GM19025 (cell line): Measurements from ENCODE around the gene CACNA1D.

Experiments
- ATAC-seq: cut with Tn5 transposase; IDR thresholded peaks from one replicate; pipeline ENCODE4 v1.9.1; 2021; ENCODE audit warnings: mild to moderate bottlenecking, low read depth, moderate library complexity; ENCODE audit not compliant: unreplicated experiment

Gene CACNA1D

DNA sequence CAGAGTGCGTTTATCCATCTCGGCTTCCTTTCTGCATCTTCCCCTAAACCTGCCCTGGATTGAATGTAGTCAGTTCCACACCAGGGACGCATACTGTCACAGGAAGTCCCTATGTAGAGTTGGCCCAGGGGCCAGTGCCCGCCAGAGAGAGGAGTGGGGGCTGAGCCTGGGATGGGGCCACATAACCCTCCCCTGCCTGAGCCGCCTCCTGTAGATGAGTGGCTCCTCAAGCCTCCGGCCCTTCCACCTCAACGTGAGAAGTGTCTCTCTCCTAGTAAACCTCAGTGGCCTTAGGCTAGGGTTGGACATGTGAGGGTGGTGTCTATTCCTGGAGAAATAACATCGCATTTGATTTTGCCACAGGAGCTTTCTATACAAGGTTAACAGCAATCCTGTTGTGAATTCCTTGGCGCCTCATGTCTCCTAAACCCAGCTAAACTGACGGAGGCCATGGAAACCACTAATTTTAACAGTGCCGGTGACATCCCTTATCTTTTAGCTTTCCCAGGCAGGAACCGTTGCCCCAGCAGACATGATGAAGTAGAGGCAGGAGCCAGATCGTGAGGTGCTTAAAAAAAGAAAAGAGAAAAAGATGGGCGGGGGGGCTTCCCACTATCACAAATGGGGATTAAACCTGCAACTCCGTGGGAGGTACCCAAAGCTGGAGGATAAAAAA lies 180.7 kb downstream of the CACNA1D start:
- no peak for ATAC-seq

DNA sequence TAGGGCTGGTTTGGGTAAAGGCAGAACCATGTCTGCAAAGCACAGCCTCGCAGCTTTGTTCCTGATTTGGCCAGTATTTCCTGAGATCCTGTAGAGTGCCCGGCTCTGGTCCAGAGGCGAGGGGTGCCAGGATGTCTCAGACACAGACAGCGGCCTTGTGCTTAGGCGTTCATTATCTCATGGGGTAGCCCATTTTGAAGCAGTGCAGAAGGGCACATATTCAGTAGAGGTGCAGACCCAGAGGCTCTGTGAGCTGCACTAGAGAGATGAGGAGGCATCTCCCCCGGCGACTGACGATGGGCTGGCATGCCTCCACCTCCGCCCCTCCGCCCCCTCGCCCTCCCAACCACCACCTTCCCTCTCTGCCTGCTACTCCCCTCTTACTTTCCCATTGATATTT lies 181.5 kb downstream of the CACNA1D start:
- ATAC-seq, result no peak

DNA sequence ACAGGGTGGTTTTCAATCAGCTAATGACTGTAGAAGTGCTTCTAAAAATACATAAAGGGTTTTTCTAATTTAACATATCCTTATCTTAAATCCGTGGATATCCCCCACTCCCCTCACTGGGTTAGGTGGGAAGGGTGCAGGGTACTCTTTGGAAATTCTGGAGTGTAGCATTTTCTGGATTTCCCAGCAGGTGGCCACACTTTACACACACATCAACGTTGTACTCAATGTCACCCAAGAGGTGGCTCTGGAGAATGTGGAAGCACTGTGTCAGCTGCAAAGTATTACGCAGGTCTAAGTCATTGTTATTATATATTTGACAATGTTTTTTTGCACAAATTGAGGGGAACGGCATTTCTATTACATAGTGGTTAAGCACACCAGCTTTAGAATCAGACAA lies 183.0 kb downstream of the CACNA1D start:
- ATAC-seq, result no peak

DNA sequence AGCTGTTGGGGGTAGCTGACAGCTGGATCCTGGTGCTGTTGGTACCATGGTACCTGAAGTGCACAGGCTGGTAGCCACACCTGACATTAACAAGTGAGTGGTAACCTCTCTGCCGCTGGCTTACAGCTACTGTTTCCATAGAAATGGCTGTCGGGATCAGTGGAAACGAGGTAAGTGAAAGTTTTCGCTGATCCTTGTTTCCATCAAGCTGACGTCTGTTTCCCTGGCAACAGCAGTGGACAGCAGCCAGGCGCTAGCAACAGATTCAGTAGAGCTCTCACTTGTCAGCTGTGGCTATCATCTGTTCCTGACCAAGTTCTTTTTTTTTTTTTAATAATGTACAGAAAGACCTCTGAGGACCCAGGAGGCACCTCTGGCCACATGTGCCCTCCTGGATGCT lies 185.6 kb downstream of the CACNA1D start:
- ATAC-seq, result no peak

DNA sequence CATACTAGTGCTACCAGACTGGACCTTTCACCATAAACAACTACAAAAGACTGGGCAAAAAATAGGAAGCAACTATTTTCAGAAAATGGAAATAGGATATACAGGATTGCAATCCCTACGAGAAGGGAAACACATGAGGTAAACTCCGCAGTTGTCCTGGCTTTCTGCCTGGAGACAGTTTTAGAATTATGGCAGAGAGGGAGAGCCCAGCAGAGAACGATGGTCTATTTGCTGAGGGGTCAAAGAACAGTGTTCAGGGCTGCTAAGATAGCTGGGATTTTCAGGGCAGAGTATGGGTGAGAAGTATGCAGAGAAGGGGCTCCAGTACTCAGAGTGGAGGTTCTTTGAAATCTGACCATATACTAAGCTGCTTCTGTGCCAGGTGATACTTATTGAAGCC lies 188.4 kb downstream of the CACNA1D start:
- no peak for ATAC-seq

DNA sequence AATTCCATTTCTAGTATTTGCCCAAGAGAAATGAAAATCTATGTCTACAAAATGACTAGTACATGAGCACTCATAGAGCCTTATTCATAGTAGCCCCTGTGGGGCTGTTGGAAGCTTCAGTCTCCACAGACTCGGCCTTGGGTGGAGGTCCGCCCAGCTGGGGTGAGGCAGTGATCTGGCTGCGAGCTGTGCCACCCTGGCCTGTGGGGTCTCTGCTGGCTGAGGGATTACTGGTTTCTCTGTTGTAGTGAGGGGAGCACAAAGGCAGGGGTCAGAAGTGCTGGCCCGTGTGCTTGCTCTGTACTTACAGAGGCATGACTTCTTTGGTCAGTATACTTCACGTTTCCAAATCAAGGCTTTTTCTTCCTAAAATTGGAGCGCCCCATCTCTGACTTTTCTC lies 193.7 kb downstream of the CACNA1D start:
- no peak for ATAC-seq

DNA sequence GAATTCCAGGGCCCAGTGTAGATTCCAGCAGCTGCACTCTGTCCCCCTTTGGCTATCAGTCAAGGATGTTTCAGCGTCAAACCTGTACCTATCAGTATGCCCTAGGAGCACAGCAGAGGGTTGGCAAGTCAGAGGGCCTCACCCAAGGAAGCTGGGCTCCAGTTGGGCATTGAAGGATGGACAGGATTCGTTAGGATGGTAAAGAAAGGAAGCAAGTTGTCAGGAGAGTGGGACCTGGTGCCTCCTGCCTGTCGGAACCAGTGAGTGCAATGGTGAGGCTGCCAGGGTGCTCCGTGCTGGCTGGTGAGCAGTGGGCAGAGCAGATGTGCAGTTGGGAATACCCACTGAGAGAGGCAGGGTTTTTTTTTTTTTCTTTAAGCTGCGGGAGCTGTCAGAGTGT lies 194.6 kb downstream of the CACNA1D start:
- ATAC-seq, result no peak

DNA sequence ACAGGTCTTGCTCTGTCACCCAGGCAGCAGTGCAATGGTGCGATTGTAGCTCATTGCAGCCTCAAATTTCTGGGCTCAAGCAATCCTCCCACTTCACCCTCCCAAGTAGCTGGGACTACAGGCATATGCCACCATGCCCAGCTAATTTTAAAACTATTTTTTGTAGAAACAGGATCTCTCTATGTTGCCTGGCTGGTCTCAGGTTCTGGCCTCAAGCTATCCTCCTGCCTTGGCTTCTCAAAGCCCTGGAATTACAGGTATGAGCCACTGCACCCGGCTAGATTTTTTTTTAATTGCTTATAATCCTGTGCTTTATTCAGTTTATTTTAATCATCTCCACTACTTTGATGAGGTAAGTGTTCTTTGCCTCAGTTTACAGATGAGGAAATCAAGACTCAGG lies 195.3 kb downstream of the CACNA1D start:
- ATAC-seq, result no peak

DNA sequence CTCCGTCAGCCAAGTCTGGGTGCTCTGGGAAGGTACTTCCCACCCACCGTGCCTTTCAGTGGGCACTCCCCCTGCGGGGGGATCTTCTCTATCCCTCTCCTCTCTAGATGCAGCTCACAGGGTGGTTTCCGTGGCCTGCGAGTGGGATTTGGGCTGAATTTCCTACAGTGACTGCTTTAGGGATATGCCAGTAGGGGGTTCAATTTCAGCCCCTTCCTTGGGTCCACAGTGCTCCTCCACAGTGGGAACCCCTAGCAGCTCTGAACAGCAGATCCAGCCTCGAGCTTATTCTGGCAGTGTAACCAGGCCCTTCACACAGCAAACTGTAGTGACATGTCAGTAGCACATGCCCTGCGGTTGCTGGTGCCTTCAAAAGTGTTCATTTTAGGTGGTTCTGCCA lies 196.1 kb downstream of the CACNA1D start:
- ATAC-seq, result no peak

DNA sequence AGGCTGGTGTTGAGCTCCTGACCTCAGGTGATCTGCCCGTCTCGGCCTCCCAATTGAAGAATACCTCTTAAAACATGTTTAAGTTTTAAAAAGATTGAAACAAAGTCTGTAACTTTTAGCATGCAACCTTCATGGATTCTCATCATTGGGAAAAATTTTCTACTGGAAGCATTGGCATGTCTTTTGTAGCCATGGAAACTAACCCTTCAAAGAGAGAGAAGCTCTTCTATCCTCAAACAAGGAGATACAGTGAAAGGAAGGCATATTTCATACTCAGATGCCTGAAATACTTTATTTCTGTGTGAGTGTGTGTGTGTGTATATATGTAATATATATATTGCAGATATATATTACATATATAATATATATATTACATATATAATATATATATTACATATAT lies 196.9 kb downstream of the CACNA1D start:
- no peak for ATAC-seq

DNA sequence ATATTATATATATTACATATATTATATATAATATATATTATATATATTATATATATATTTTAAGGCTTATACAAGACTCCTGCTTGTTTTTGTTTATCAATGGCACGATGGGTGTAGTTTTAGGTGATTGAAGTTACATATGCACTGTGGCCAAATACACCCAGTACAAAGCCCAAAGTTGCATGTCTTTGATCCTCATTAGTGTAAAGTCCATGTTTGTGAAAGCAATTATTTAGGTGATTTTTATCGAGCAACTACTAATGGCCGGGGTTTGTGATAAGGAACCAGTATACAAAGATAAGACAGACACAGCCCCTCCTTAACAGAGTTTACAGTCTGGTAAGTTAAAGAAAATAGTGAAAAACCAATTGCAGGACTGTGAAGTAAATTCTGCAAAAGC lies 197.5 kb downstream of the CACNA1D start:
- no peak for ATAC-seq

DNA sequence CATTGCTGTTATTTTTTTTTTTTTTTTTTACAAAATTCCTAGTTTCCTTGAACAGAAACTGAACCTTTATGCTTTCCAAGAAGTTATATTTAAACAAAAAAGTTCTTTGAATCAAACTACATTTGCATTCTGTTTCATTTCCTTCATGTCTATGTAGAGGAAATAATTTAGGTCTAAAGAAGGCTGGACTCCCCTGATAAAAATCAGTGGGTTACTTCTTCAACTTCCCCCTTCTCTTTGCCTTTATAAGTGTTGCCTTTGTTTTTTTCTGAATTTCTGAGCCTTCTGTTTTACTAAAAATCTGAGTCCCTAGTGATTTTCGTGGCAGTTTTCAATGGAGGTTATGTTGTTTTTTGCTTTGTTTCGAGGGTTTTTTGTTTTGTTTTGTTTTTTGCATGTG lies 199.0 kb downstream of the CACNA1D start:
- no peak for ATAC-seq

DNA sequence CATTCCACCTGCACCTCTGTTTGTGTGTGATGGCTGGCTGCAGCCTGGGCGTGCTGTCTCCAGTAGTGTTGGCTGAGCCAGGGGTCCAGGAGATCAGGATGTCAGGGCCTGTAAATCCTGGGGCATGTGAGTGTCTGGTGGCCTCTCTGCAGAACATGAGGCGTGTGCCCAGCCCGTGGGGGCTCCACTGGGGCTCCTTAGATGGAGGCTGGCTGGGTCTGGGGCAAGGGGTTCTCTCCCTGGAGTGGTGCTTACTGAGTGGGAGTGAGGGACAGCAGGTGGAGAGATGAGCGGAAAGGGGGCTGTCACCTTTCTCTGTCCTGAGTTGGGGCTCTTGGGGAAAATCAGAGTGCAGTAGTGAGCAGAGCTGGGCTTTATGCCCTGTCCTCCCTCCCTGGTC lies 199.6 kb downstream of the CACNA1D start:
- no peak for ATAC-seq

DNA sequence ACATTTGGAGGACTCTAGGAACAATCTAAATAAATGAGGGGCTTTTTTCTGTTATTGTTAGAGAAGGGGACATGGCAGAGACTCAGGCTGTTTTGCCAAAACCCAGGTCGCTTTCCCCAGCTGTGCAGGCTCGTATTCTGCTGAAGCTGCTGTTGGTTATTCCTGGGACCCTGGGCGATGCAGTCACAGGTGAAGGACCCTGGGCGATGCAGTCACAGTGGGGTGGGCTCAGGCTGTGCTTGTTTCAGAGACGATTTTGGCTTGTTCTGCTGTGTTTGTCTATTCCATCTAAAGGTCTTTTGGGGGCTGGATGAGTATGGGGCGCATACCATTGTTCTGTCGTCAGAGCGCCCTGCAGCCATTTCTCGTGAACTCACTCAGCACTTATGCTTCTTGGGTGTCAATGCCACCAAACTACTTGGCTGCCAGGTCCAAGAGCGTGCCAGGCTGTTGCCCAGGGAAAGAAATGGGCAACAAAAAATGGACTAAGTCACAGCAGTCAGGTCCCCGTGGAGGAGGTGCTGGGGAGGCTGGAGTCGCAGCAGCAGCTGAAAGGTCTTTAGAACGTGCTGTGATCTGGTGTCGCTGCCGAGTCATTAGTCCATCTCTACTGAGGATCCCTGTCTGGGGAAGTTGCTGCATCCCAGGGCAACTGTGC lies 200.4 kb downstream of the CACNA1D start:
- no peak for ATAC-seq

DNA sequence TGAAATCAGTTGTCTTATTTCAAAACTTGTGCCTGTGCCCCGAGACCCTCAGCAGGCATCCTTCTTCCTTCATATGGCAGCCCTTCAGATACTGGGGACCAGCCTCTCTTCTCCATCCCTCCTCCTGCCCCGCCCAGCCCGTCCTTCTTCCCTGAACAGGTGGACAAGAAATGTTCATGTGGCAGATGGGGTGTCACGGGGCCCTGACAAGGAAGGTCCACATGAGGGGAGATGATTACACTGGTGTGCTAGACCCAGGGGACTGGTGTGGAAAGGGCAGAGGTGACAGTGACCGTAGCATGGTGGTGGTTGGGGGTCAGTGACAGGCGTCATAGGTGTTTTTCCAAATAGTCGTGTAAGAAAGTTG lies 200.9 kb downstream of the CACNA1D start:
- ATAC-seq, result no peak

DNA sequence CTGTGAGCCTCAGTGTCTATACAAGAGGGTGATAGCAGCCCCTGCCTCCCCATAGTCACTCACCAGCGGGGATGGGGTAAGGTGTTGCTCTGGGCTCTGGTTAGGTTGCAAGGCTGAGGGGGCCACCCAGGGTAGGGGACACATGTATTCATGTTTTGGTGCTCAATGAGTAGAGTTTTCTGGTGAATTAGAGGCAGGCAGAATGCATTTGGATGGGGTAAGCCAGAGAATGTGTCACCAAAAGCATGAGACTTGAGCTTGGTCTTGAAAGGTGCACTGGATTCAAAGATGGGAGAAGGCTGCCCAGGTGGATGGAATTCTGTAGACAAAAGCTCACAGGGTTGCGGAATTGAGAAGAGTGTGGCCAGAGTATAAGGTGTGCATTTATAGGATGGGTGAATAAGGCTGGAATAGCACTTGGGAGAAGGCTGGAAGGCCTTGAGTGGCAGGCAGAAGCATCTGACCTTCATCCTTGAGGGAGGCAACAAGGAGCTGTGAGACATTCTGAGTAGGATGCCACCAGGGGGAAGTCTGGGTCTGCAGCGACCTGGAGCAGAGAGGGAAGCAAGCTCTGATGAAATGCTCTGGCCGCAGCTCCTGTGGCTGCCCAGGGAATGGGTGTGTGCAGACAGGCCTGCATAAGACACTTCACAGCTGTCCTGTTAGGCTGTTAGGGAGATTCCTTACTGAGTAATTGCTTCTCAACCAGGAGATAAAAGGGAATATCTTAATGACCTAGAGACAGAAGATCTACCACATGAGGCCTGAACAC lies 202.2 kb downstream of the CACNA1D start:
- no peak for ATAC-seq

DNA sequence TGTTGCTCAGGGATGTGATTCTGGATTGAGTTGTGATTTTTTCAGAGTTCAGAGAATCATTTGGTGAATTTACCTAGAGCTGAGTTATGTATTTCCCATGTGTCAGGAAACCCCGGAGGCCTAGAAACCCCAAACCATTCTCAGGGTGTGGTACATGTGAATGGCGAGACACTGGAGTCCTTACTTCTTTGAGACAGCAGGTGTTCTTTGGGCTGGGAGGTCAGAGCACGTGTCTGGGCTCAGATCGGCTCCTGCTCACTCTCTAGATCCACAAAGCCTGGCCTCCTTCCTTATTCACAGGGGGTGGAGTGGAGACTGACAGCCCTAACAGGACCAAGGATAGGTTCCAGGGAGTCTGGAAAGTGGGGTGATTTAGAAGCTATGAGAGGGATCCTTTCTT lies 206.0 kb downstream of the CACNA1D start:
- ATAC-seq, result no peak

DNA sequence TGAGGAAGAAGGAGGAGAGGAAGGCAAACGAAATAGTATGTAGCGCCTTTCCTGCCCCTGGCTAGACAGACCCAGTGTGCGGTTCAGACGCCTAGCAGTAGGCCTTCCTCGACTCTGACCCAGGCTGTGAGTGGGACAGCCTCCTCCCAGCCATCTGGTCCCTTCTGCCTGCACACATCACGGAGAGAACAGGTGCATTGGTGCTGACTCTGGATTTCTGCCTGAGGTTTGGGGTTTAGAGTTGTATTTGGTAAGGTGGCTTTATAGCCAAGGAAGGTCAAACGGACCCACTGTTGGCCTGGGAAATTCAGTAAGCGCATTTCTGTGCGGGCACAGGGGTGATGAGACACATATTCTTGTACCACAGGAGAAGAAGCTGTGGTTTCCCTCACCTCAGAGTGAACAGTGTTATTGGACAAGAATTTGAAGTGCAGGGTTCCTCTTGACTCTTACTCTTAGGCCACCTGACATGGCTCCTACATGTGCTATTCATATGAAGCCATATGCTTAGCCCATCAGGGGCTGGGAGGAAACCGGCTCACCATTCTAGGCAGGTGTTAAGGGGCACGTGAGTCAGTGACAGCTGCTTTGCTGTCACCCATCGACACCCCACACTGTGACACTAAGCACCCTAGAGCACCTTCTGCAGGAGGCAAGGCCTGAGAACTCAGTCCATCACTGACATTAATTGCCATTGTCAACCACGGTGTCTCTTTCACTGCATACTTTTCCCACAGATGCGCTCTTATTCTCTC lies 208.5 kb downstream of the CACNA1D start:
- no peak for ATAC-seq

DNA sequence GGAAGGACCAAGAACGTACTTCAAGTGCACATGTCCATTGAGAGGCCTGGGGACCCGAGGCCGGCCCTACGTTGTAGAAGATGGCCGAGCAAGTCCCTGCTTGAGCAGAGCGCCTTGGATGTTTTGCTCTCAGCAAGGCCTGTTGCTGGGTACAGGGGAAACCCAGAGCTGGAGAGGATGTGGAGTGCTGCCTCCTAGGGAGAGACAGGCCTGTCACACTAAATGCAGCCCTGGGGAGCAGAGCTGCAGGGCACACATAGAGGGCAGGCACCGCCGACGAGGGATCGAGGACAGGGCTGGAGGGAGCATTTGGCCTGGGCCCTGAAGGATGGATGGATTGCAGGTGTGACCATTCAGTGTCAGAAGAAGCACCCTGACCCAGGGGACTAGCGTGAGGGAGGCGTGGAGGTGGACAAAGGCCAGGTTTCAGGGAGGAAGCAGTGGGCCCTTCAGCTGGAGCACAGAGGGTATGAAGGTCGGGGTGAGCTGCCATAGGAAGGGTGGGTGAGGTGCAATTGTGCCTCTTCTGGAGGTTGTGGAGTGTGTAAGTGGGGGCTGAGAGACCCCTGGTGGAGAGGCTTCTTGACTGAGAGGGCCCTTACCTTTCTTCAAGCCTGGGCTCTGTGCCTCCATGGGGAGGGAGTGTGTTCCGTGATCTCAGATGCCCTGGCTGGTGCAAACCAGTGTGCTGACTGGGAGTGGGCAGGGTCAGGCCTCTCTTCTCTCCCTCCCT lies 209.4 kb downstream of the CACNA1D start:
- no peak for ATAC-seq

DNA sequence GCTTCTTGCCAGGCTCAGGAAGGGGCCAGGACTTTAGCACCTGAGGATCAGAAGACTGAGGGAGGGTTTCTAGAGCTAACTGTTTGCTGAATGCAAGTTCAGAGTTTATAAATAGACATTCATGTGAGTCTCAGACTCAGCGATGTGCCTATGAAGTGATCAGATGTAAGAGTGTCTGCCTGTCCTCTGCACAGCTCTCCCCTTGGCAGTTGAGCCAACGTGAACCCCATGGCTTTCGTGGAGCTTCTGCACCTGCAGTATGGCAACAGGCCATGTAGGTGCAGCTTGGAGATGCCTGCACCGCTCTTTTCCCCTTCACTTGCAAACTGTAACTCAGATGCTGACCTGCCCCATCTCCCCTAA lies 209.9 kb downstream of the CACNA1D start:
- ATAC-seq, result no peak
